Stimulated activated CD4-positive, alpha-beta T cell treated with anti-CD3 and anti-CD28 coated beads, Interleukin-4, amount 100 ng/mL, for 1 hour (primary cell): ENCODE data around the gene RTL10.
"Not testable (repeated sequence)": the region's sequence is repeated elsewhere in the genome, so short reads cannot be mapped to it uniquely, and the experiment has no call there.

Source experiments
- DNase-seq: peaks from one replicate; pipeline ENCODE4 v3.0.0-alpha.2; 2020

RTL10 gene

DNA sequence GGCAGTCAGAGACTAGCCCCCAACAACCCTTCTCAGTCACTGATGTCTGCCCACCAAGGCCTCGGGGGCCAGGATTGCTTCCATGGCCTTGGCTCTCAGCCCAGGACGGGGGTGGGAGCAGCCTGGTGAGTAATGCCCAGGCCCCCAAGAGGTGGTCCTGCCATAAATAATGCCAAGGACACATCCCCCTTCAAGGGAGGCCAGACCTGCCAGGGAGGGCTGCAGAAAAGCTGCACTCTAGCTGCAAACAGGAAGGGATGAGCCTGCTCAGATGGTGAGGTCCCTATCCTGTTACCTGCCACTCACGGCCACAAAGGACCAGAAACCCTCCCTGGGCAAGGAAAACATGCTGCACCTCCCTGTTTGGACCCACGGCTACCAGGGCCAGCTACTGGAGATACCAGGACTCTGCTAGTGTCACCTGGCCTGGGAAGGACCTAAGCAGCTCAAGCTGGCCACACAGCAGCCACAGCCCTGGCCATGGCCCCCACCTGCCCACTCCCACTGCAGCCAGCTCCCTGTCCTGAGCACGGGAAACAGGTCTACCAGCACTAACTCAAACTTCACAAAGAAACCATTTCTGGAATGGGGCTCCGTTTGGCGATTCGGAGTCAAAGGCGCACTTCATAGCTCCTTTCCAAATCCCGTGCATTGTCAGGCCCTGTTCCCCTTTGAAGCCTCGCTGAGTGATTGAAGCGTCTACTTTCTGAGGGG, 12.1 kb downstream of the RTL10 start:
- no peak for DNase-seq

DNA sequence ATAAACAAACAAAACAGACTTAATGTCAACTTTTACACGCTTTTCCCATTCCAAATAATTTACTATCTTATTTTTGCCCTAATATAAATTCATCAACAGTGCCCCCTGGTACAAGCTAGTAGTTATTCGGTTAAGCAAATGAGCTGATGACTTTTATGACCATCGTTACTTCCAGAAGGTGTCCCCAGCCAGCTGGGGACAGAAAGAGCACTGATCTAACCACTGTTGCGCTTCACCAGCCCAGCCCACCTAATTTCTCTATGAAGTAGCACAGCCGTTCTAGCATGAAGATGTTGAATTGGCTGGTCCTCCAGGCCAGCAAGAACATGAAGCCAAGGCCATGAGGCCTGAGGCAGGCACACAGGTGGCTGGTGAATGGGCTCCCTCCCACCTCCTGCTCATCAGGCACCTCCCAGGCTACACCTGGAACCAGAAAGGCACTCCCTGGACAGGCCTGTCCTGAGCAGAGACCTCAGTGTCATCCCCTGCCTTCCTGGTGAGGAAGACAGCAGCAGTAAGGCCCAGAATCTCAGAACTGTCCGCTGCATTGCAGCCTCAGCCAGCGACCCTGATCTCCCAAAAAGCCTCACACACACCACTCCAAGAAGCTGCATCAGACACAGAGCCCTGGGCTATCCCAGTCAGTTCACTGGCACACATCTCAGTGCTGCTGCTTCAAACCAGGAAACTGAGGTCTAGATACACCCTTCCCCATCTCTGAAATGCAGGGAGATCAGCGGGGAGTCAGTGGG, 12.9 kb downstream of the RTL10 start:
- no peak for DNase-seq

GRCh38 chr22:19840955-19841640, 13.6 kb downstream of the RTL10 start:
- no peak for DNase-seq

GRCh38 chr22:19840059-19840458, 14.6 kb downstream of the RTL10 start:
- DNase-seq = no peak

GRCh38 chr22:19837915-19838314, 16.8 kb downstream of the RTL10 start:
- DNase-seq = no peak

- no peak for DNase-seq
Measured at GRCh38 chr22:19836512-19836911, 18.2 kb downstream of the RTL10 start.

GRCh38 chr22:19834599-19834998, 20.1 kb downstream of the RTL10 start:
- no peak for DNase-seq

- not testable (repeated sequence) for DNase-seq
Measured at GRCh38 chr22:19833327-19833726, 21.3 kb downstream of the RTL10 start.

- DNase-seq = no peak
Measured at GRCh38 chr22:19832476-19833108, 22.1 kb downstream of the RTL10 start.

DNA sequence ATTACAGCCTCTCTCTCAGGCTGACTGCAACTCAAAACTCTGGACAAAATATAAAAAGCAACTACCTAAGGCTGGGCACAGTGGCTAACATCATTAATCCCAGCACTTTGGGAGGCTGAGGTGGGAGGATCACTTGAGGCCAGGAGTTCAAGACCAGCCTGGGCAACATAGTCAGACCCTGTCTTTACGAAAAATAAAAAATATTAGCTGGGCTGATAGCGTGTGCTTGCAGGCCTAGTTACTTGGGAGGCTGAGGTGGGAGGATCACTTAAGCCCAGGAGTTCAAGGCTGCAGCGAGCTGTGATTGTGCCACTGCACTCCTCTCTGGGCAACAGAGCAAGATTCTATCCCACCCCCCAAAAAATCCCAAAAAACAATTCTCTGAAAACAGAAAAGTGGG, 22.7 kb downstream of the RTL10 start:
- DNase-seq = not testable (repeated sequence)

- DNase-seq = no peak
Measured at GRCh38 chr22:19831016-19831415, 23.7 kb downstream of the RTL10 start.

GRCh38 chr22:19828035-19828401, 26.7 kb downstream of the RTL10 start:
- no peak for DNase-seq

DNA sequence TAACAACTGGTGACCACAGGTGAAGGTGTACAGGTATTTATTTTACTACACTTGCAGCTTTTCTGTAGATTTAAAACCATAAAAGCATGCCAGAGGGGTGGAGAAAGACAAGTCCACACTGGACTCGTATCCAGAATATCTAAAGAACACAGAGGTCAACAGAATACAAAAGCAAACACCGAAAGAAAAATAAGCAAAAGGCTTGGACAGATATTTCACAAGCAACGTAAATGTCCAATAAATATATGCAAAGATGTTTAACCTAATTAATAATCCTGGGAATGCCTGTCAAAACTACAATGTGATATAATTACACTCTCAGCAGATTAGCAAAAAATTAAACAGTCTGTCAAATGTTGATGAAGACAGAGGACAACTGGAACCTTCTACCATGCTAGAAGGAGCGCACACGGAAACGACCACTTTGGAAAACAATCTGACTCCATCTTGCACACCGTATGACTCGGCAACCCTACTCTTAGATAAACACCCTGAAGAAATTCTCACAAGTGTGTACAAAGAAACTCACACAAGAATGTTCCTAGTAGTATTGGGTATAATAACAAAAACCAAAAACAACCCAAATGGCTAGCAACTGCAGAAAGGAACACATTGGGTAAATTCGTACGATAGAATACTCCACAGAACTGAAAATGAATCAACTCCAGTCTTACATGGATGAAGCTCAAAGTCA, 27.2 kb downstream of the RTL10 start:
- no peak for DNase-seq

DNA sequence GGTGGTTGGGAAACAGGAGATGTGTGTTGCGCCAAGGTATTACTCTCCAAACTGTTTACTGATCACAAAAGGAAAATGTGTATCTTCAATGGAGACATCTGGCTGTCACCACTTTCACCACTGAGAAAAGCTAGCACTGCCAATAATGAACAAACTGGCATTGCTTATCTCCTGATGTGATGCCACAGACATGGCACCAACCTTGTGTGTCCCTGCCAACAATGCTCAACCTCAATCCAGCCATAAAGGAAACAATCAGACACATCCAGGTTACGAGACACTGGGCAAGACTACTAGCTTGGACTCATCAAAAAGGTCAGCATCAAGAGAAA, 28.1 kb downstream of the RTL10 start:
- DNase-seq = no peak

DNA sequence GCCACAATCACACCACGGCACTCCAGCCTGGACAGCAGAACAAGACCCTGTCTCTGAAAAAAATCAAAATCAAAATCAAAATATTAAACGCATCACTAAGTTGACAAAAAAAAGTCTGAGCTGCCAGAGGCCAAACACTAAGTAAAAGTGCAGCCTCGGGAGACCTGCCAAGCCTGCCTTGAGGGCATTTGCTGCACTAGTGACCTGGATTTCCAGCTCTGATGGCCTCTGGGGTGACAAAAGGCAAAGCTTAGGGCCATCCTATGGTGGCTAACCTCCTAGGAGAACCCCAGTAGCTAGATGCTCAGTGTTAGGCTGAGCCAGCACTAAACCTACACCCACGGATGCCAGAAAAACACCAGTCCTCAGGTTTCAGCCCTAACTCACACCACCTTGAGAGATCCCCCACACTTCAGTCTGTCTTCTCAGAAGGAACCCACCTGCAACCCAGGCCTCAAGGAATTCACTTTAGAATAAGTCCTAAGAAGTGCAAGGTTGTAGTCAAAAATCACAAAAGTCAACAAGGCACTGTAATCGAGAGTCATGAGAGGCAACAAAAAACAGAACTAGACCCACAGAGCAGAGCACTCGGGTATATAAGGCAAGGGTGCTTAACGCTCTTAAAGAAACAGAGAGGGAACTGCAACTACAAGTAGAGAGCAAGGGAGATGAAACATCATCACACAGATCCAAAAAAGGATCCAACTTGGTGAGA, 28.6 kb downstream of the RTL10 start:
- DNase-seq = no peak

GRCh38 chr22:19824926-19825339, 29.7 kb downstream of the RTL10 start:
- DNase-seq = no peak

GRCh38 chr22:19824212-19824925, 30.3 kb downstream of the RTL10 start:
- no peak for DNase-seq

- DNase-seq = no peak
Measured at GRCh38 chr22:19823902-19824211, 30.8 kb downstream of the RTL10 start.

DNA sequence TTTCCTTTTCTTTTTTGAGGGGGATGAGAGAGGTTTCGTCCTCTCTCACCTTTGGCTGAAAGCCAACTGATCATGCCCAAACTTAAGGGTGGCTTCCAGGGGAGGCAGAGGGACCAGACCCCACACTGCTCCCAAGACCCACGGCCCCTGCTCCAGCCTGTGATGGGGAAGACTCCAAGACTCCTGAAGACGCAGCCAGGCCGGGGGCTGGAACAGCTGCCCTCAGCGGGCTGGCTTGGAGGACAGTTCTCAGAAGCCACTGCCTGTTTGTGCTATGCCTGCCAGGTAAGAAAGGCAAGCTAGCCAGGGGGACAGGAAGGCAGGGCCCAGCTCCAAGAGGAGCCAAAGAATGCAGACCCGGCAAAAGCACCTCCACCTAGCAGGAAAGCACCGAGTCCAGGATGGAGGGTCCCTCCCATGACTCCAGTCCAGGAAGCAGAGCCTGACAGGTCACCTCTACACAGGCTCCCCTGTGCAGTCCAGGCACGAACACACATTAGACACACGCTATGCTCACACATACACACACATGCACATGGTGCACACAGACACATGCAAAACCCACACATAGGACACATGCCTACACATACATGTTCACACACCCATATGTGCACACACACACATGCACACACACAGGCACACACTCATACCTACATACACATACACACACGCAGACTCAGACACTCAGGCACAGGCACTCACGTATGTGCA, 31.3 kb downstream of the RTL10 start:
- DNase-seq = no peak

DNA sequence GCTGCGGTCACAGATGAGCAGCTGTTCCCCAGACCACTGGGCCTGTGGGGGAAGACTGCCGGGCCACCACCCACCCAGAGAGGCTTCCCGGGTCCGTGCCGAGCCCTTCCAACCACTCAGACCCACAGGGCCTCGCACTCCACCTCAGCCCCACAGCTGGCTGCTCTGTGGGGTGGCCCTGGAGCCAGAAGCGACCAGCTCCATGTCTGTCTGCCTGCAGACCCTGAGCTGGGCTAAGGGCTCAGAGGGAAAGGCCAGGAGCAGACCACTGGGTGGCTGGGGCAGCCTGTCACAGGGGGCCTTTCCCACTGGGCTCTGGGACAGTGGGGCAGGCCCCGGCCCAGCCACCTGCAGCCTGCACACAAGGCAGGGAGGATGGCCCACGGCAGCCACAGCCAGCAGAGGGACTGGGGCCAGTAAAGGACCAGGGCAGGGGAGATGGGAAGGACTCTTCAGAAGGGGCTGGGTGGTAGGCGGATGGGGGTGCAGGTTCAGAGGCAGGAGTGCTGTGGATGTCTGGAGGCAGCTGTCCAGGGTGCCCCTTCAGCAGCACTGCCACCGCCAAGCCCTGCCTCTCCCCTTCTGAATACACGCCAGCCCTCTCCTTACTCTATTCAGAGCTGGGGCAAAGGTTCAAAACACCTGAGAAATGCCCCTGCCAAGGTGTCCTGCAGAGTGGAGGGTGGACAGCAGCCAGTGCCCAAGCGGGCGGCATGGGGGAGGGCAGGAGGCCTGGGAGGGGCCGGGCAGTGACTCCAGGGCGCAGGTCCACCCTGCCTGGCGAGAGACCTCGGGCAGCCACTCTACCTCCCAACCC, 32.2 kb downstream of the RTL10 start:
- DNase-seq = no peak
